Measurements from ENCODE around the gene PCDHB8. TPM values are rescaled to one million over a fixed set of nuclear protein-coding genes. Genes with fewer than 3 reads are reported as not detected.
A peak's percentile ranks its signal among the peaks of the same experiment; 100 is the strongest.
"Not testable (repeated sequence)": the region's sequence is repeated elsewhere in the genome, so short reads cannot be mapped to it uniquely, and the experiment has no call there.

The PCDHB8 gene
- total RNA-seq, 1 experiment from 2014 or later, result 0.22 TPM

GRCh38 chr5:141172381-141173204 lies 5.0 kb upstream of the PCDHB8 start, which contains the start of gene PCDHB7:
TSS of gene PCDHB7 (plus strand) at chr5:141172644. CDS start at chr5:141172836, 192 bp downstream.
- H3K9me2 ChIP-seq (replicated peaks; ENCODE audit: low read length), result no peaks in the 10 kb centered on the region
- H3K27ac ChIP-seq (ENCODE audit: low read length), result no peak within 1 kb of the TSS
- ATAC-seq (no peak), DNase-seq (no peak)
- intact Hi-C loops (cut with micrococcal nuclease), result no loop called here
- H3K9ac ChIP-seq (ENCODE audit: low read length), result no peak within 1 kb of the TSS
- ChIA-PET POLR2A (ENCODE audit: unreplicated experiment) (no interaction called here), CTCF (interaction anchor here (0.6 kb wide), 1 partner anchor 291 kb away, joined by 4 read pairs; no protein-coding TSS in a partner anchor)
- H3K4me3 ChIP-seq (ENCODE audit: low read length), result no peak within 1 kb of the TSS
- H3K4me1 ChIP-seq (ENCODE audit: insufficient read depth, low read length), result no peaks in the 10 kb centered on the region
- TF ChIP-seq EZH2 (IDR thresholded peaks at IDR 0.05; ENCODE audit: low read length, unreplicated experiment) (no peak), CTCF (conservative IDR thresholded peaks at IDR 0.05; ENCODE audit: low read depth, low read length) (peak; percentile 45; the same call in 1 of the 2 replicates)
- no peaks in the 10 kb centered on the region for H3F3A ChIP-seq (ENCODE audit: low read length, unreplicated experiment)
- H4K20me1 ChIP-seq (ENCODE audit: low read length), result no peaks in the 10 kb centered on the region
- H3K4me2 ChIP-seq (ENCODE audit: low read length), result no peak within 1 kb of the TSS
- H3K27me3 ChIP-seq (ENCODE audit: low read length), result no peaks in the 10 kb centered on the region
- H3K79me2 ChIP-seq (ENCODE audit: low read length), result no peaks in the 10 kb centered on the region
- H2AFZ ChIP-seq (ENCODE audit: low read length), result no peak within 1 kb of the TSS
- H3K36me3 ChIP-seq (ENCODE audit: low read depth, low read length), result no peaks in the 10 kb centered on the region
- no TSS peak for BruUV-seq (replicated peaks)
- H3K9me3 ChIP-seq (ENCODE audit: low read length), result peaks cover 12% of the 10 kb centered on the region

- H3K4me1 ChIP-seq (ENCODE audit: insufficient read depth, low read length), result not testable (repeated sequence)
These were observed 3.1 kb upstream of the PCDHB8 start for GRCh38 chr5:141174291-141175104.

GRCh38 chr5:141175933-141176332 lies 1.7 kb upstream of the PCDHB8 start:
- ChIA-PET CTCF (no interaction called here), POLR2A (ENCODE audit: unreplicated experiment) (no interaction called here)
- ATAC-seq (no peak), DNase-seq (no peak)
- no peak for TF ChIP-seq CTCF (conservative IDR thresholded peaks at IDR 0.05; ENCODE audit: low read depth, low read length)
- no peak for TF ChIP-seq EZH2 (IDR thresholded peaks at IDR 0.05; ENCODE audit: low read length, unreplicated experiment)
- TF ChIP-seq EZH2phosphoT487 (IDR thresholded peaks at IDR 0.05; ENCODE audit: borderline replicate concordance, low read length), result no peak
- no peaks in the 10 kb centered on the region for H4K20me1 ChIP-seq (ENCODE audit: low read length)
- H3K36me3 ChIP-seq (ENCODE audit: low read depth, low read length), result no peaks in the 10 kb centered on the region
- no peak overlapping the region for H3K9ac ChIP-seq (ENCODE audit: low read length)
- BruUV-seq (replicated peaks), result no TSS peak
- no peak overlapping the region for H3K4me2 ChIP-seq (ENCODE audit: low read length)
- H3F3A ChIP-seq (ENCODE audit: low read length, unreplicated experiment), result no peaks in the 10 kb centered on the region
- intact Hi-C loops (cut with micrococcal nuclease), result no loop called here
- H2AFZ ChIP-seq (ENCODE audit: low read length), result no peak overlapping the region
- H3K27me3 ChIP-seq (ENCODE audit: low read length), result no peaks in the 10 kb centered on the region
- H3K9me2 ChIP-seq (replicated peaks; ENCODE audit: low read length), result no peaks in the 10 kb centered on the region
- H3K79me2 ChIP-seq (ENCODE audit: low read length), result no peaks in the 10 kb centered on the region
- no peak overlapping the region for H3K4me3 ChIP-seq (ENCODE audit: low read length)
- H3K27ac ChIP-seq (ENCODE audit: low read length), result no peak overlapping the region
- H3K4me1 ChIP-seq (ENCODE audit: insufficient read depth, low read length), result no peaks in the 10 kb centered on the region
- H3K9me3 ChIP-seq (ENCODE audit: low read length), result peaks cover 12% of the 10 kb centered on the region

More at GRCh38 chr5:141174291-141175104, 3.1 kb upstream of the PCDHB8 start:
- CTCF ChIA-PET; H3K4me3 ChIP-seq (ENCODE audit: low read length); H3K9ac ChIP-seq (ENCODE audit: low read length); H4K20me1 ChIP-seq (ENCODE audit: low read length); DNase-seq; H3K36me3 ChIP-seq (ENCODE audit: low read depth, low read length); H3K79me2 ChIP-seq (ENCODE audit: low read length); POLR2A ChIA-PET (ENCODE audit: unreplicated experiment); H3K4me2 ChIP-seq (ENCODE audit: low read length); H3K27me3 ChIP-seq (ENCODE audit: low read length); H3F3A ChIP-seq (ENCODE audit: low read length, unreplicated experiment); ATAC-seq; intact Hi-C loops (cut with micrococcal nuclease); BruUV-seq (replicated peaks); H2AFZ ChIP-seq (ENCODE audit: low read length); H3K27ac ChIP-seq (ENCODE audit: low read length); H3K9me2 ChIP-seq (replicated peaks; ENCODE audit: low read length): not testable (repeated sequence)
- peaks cover 12% of the 10 kb centered on the region for H3K9me3 ChIP-seq (ENCODE audit: low read length)

- BruUV-seq (replicated peaks); H2AFZ ChIP-seq (ENCODE audit: low read length); CTCF ChIA-PET; H3F3A ChIP-seq (ENCODE audit: low read length, unreplicated experiment); H3K4me2 ChIP-seq (ENCODE audit: low read length); H3K4me3 ChIP-seq (ENCODE audit: low read length); H3K36me3 ChIP-seq (ENCODE audit: low read depth, low read length); POLR2A ChIA-PET (ENCODE audit: unreplicated experiment); H3K9me2 ChIP-seq (replicated peaks; ENCODE audit: low read length); H4K20me1 ChIP-seq (ENCODE audit: low read length); H3K4me1 ChIP-seq (ENCODE audit: insufficient read depth, low read length); DNase-seq; ATAC-seq; H3K27ac ChIP-seq (ENCODE audit: low read length); intact Hi-C loops (cut with micrococcal nuclease); H3K27me3 ChIP-seq (ENCODE audit: low read length); H3K79me2 ChIP-seq (ENCODE audit: low read length); H3K9ac ChIP-seq (ENCODE audit: low read length): not testable (repeated sequence)
- H3K9me3 ChIP-seq (ENCODE audit: low read length), result peaks cover 12% of the 10 kb centered on the region
These were observed 1.8 kb downstream of the PCDHB8 start for GRCh38 chr5:141179371-141179770.

- H3K36me3 ChIP-seq (ENCODE audit: low read depth, low read length); BruUV-seq (replicated peaks); H3K4me2 ChIP-seq (ENCODE audit: low read length); POLR2A ChIA-PET (ENCODE audit: unreplicated experiment); DNase-seq; H3K27me3 ChIP-seq (ENCODE audit: low read length); intact Hi-C loops (cut with micrococcal nuclease); ATAC-seq; H3K27ac ChIP-seq (ENCODE audit: low read length); H3K4me3 ChIP-seq (ENCODE audit: low read length); H2AFZ ChIP-seq (ENCODE audit: low read length); H3K9ac ChIP-seq (ENCODE audit: low read length); CTCF ChIA-PET; H3K4me1 ChIP-seq (ENCODE audit: insufficient read depth, low read length); H3F3A ChIP-seq (ENCODE audit: low read length, unreplicated experiment); H3K9me2 ChIP-seq (replicated peaks; ENCODE audit: low read length); H3K79me2 ChIP-seq (ENCODE audit: low read length); H4K20me1 ChIP-seq (ENCODE audit: low read length): not testable (repeated sequence)
- peaks cover 12% of the 10 kb centered on the region for H3K9me3 ChIP-seq (ENCODE audit: low read length)
These were observed 2.3 kb downstream of the PCDHB8 start for GRCh38 chr5:141179876-141180275.

All from PC-3 (cell line).